ENCODE measurements around the gene C16orf74. TPM values are rescaled to one million over a fixed set of nuclear protein-coding genes. Genes with fewer than 3 reads are reported as not detected.
A peak's percentile ranks its signal among the peaks of the same experiment; 100 is the strongest.

The C16orf74 gene
- total RNA-seq, 4 donors from 2014 or later = 0.27 to 7.0 TPM; not detected in 2

- no peak for TF ChIP-seq EP300 (IDR thresholded peaks at IDR 0.05; ENCODE audit: low read depth)
- TF ChIP-seq CTCF (IDR thresholded peaks at IDR 0.05) = no peak
- no peak for TF ChIP-seq POLR2AphosphoS5 (IDR thresholded peaks at IDR 0.05)
- no peak for TF ChIP-seq POLR2A (IDR thresholded peaks at IDR 0.05)
- peaks cover 0 to 75% (median 39%) of the 10 kb centered on the region in 4 donors for H3K36me3 ChIP-seq
- no peaks in the 10 kb centered on the region for H3K27me3 ChIP-seq
- peaks cover 0 to 2% (median 0%) of the 10 kb centered on the region in 4 donors for H3K4me1 ChIP-seq
- no peak overlapping the region for H3K4me3 ChIP-seq
- no peak overlapping the region for H3K27ac ChIP-seq
- WGBS, 2 donors (ENCODE audit: low coverage in 1 of 2) = 87% methylated on average over 12 of the region's 12 CpGs; no CpG with 5 or more reads in 1 of the 2 donors
- intact Hi-C loops (cut with DNase I; ENCODE audit: low total_unique reads) = no loop called here
- no peaks in the 10 kb centered on the region for H3K9me3 ChIP-seq
- no peak for DNase-seq
- in situ Hi-C loops (cut with MboI; ENCODE audit: low pct_ligation_motif_present in 1 of 4, low pct_unique_long_range_greater_than_20kb in 1 of 4, low sequenced_read_pairs in 3 of 4) = no loop called here
Observed at GRCh38 chr16:85665373-85665740, 85.5 kb downstream of the C16orf74 start.

GRCh38 chr16:85664580-85665372 lies 86.1 kb downstream of the C16orf74 start:
- in situ Hi-C loops (cut with MboI; ENCODE audit: low pct_ligation_motif_present in 1 of 4, low pct_unique_long_range_greater_than_20kb in 1 of 4, low sequenced_read_pairs in 3 of 4) (no loop called here), intact Hi-C loops (cut with DNase I; ENCODE audit: low total_unique reads) (no loop called here)
- Histone ChIP-seq H3K4me1 (peaks cover 0 to 2% (median 0%) of the 10 kb centered on the region in 4 donors), H3K36me3 (peaks cover 0 to 70% (median 39%) of the 10 kb centered on the region in 4 donors), H3K27me3 (no peaks in the 10 kb centered on the region), H3K27ac (no peak overlapping the region), H3K9me3 (no peaks in the 10 kb centered on the region), H3K4me3 (no peak overlapping the region)
- 94% methylated on average over 27 of the region's 27 CpGs; no CpG with 5 or more reads in 1 of the 2 donors for WGBS, 2 donors (ENCODE audit: low coverage in 1 of 2)
- no peak for TF ChIP-seq EP300 (IDR thresholded peaks at IDR 0.05; ENCODE audit: low read depth)
- no peak for TF ChIP-seq POLR2A (IDR thresholded peaks at IDR 0.05)
- TF ChIP-seq CTCF (IDR thresholded peaks at IDR 0.05) = no peak
- no peak for TF ChIP-seq POLR2AphosphoS5 (IDR thresholded peaks at IDR 0.05)
- no peak for DNase-seq

- intact Hi-C loops (cut with DNase I; ENCODE audit: low total_unique reads) (no loop called here), in situ Hi-C loops (cut with MboI; ENCODE audit: low pct_ligation_motif_present in 1 of 4, low pct_unique_long_range_greater_than_20kb in 1 of 4, low sequenced_read_pairs in 3 of 4) (no loop called here)
- no peaks in the 10 kb centered on the region for H3K27me3 ChIP-seq
- peak overlapping the region in 1 of 4 donors; percentile 20 for H3K27ac ChIP-seq
- 40 to 47% methylated on average over 1 to 12 of the region's 12 CpGs for WGBS, 2 donors (ENCODE audit: low coverage in 1 of 2)
- H3K9me3 ChIP-seq = no peaks in the 10 kb centered on the region
- peak; percentile 55 for DNase-seq
- peaks cover 0 to 2% (median 0%) of the 10 kb centered on the region in 4 donors for H3K4me1 ChIP-seq
- H3K4me3 ChIP-seq = no peak overlapping the region
- H3K36me3 ChIP-seq = peaks cover 0 to 63% (median 34%) of the 10 kb centered on the region in 4 donors
- TF ChIP-seq POLR2AphosphoS5 (IDR thresholded peaks at IDR 0.05) = no peak
Observed at GRCh38 chr16:85663891-85664321, 87.0 kb downstream of the C16orf74 start.

- peak overlapping the region in 1 of 4 donors; percentile 20 for H3K27ac ChIP-seq
- H3K9me3 ChIP-seq = no peaks in the 10 kb centered on the region
- DNase-seq = no peak
- peaks cover 0 to 61% (median 31%) of the 10 kb centered on the region in 4 donors for H3K36me3 ChIP-seq
- peaks cover 0 to 2% (median 0%) of the 10 kb centered on the region in 4 donors for H3K4me1 ChIP-seq
- WGBS, 2 donors (ENCODE audit: low coverage in 1 of 2) = 93 to 100% methylated on average over 1 to 38 of the region's 38 CpGs
- H3K27me3 ChIP-seq = no peaks in the 10 kb centered on the region
- in situ Hi-C loops (cut with MboI; ENCODE audit: low pct_ligation_motif_present in 1 of 4, low pct_unique_long_range_greater_than_20kb in 1 of 4, low sequenced_read_pairs in 3 of 4) (no loop called here), intact Hi-C loops (cut with DNase I; ENCODE audit: low total_unique reads) (no loop called here)
- no peak for TF ChIP-seq POLR2AphosphoS5 (IDR thresholded peaks at IDR 0.05)
- TF ChIP-seq POLR2A (IDR thresholded peaks at IDR 0.05) = no peak
- TF ChIP-seq CTCF (IDR thresholded peaks at IDR 0.05) = no peak
- TF ChIP-seq EP300 (IDR thresholded peaks at IDR 0.05; ENCODE audit: low read depth) = no peak
- H3K4me3 ChIP-seq = no peak overlapping the region
Observed at GRCh38 chr16:85662976-85663830, 87.7 kb downstream of the C16orf74 start.

Data from transverse colon (tissue), 4 donors.